Measurements from ENCODE around the gene MTUS2.

DNA sequence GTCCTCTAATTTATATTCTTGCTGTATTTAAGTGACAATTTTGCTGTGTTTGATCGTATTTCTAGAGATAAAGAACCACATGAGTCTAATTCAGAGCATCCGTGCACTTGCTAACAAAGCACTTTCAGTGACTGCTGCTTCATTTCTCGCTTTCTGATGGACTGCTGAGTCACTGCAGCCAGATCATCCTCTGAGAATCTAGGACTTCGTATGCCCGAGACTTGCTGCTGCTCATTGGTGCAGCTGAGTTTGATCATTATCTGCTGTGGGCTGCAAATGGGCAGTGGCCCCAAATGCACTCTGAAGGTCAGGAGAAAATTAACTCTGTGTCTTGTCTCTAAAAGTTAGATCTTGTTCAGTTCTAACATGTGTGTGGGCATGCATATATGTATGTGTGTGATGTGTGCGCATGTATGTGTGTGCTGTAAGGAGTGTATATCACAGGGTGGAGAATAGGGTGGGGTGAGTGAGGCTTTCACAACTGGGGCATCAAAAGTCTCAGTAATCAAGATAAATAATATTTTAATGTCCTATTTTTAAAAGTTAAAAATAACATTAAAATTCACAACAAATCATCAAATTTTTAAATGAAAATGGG lies 342.6 kb downstream of the MTUS2 start:
- TF ChIP-seq, protein P1, sequence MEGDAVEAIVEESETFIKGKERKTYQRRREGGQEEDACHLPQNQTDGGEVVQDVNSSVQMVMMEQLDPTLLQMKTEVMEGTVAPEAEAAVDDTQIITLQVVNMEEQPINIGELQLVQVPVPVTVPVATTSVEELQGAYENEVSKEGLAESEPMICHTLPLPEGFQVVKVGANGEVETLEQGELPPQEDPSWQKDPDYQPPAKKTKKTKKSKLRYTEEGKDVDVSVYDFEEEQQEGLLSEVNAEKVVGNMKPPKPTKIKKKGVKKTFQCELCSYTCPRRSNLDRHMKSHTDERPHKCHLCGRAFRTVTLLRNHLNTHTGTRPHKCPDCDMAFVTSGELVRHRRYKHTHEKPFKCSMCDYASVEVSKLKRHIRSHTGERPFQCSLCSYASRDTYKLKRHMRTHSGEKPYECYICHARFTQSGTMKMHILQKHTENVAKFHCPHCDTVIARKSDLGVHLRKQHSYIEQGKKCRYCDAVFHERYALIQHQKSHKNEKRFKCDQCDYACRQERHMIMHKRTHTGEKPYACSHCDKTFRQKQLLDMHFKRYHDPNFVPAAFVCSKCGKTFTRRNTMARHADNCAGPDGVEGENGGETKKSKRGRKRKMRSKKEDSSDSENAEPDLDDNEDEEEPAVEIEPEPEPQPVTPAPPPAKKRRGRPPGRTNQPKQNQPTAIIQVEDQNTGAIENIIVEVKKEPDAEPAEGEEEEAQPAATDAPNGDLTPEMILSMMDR (IDR thresholded peaks at IDR 0.05; ENCODE audit: low read depth, low read length, poor library complexity, severe bottlenecking): no peak
- no peak for TF ChIP-seq EZH2phosphoT487 (IDR thresholded peaks at IDR 0.05; ENCODE audit: borderline replicate concordance, low read length)

Measured in DOHH2 (cell line).